CMK (cell line): ENCODE measurements around the gene PIP5K1B.

Experiments
- DNase-seq: peaks from one replicate; pipeline ENCODE4 v3.0.0-alpha.2; 2010; ENCODE audit warnings: low read depth

The PIP5K1B gene

GRCh38 chr9:68775003-68775730 lies 70.1 kb downstream of the PIP5K1B start:
- DNase-seq: no peak

- no peak for DNase-seq
Measured at GRCh38 chr9:68777070-68777763, 72.2 kb downstream of the PIP5K1B start.

- DNase-seq: no peak
Measured at GRCh38 chr9:68778635-68779034, 73.6 kb downstream of the PIP5K1B start.

GRCh38 chr9:68779558-68780379 lies 74.7 kb downstream of the PIP5K1B start:
- peak; percentile 63 for DNase-seq

GRCh38 chr9:68780380-68780712 lies 75.3 kb downstream of the PIP5K1B start:
- no peak for DNase-seq

GRCh38 chr9:68780720-68781119 lies 75.7 kb downstream of the PIP5K1B start:
- DNase-seq: no peak

DNA sequence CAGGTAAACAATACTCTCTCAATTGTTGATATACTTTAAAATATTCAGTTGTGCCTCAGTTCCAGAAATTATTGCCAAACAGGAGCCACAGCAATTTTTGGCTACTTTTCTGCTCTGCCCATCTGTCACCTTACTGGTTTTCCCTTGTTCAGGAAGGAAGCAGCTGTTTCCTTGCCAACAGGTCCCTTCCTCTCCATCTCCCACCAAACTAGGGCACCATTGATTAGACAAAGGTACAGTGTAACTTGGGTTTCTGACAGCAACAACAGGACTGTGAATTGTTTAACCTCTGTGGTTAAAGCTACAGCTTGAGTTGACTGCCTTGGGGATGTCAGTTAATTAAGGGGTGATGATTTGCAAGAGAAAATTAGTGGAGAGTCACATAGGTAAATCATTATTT lies 76.9 kb downstream of the PIP5K1B start:
- DNase-seq: no peak

DNA sequence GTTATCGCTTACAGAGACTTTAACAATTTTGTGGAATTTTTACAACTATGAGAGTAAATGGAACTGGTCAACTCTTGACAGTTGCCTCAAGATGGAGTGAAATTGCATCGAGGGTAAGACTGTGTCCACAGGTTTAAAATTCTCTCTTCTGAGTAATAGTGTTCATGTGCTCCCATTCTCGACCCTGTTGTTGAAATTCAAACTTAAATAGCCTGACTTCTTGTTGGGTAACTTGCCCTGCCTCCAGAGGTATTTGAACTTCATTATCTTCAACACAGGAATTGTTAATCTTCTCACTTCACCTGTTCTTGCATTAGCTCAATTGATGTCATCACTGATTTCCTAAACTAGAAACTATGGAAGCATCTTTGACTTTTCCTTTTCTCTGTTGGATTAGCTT lies 77.5 kb downstream of the PIP5K1B start:
- no peak for DNase-seq

GRCh38 chr9:68785965-68786364 lies 80.9 kb downstream of the PIP5K1B start:
- DNase-seq: no peak

DNA sequence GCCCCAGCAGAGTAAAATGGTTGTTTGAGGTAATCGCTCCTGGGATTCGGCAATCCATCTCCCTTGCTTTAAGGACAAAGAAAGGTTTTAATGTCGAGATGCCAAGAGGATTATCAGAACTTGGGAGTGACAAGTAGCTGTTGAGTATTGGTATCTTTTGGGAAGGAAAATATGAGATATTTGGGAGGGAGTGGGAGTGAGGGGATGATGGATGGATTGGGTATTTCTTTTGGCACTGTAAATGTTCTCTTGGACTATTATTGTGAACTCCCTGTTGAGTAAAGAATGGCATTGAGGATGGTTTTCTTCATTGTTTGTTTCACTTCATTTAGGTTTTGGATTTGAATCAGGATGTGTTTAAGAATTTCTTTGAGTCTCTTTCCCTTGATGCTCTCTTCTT lies 86.1 kb downstream of the PIP5K1B start:
- no peak for DNase-seq

DNA sequence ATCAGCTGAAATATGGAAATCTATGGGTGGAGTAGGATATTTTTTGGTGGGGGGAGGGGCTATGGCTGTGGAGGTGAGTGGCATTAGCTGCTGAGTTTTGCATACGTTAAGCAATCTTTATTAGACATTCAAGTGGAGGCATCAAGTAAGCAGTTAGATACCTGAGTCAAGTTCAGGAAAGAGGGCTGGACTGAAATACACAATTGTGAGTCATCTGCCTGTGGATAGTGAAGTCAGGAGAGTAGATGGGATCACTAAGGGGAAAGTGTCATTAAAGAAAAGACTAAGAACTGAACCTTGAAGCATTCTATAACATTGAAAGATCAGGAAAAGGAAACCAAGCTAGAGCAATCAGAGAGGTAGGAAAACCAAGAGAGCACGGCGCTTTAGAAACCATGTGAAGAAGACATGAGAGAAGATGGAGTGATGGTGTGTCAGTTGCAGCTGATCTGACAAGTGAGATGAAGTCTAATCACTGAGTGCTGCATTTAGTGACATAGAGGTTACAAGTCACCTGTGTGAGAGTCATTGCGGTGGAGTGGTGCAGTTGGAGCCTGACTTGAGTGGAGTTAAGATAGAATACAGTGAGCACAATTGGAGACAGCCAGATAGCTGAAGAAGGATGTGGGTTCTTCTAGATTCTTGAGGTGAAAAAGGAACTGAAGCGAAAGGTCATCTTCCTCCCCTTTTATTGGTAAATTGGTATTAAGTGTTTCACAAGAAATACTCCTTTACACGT lies 88.7 kb downstream of the PIP5K1B start:
- DNase-seq: no peak

- no peak for DNase-seq
Measured at GRCh38 chr9:68794898-68795297, 89.9 kb downstream of the PIP5K1B start.

DNA sequence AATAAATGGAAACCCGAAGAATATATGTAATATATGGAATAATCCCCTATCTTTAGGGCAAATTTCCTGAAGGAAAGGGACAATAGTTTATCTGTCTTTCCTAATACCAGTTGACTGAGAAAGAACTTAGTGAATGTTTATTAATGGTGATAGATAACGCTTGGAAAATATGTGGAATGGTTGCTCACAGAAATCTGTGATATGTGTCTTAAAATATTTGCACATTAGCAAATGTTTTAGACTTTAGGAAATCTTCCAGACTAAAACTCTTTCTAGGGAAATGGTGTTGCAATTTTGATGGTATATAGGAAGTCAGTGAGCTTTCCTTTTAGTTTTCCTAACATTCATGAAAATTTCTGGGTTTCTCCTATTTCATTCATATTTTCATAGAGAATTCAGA lies 90.4 kb downstream of the PIP5K1B start:
- no peak for DNase-seq

DNA sequence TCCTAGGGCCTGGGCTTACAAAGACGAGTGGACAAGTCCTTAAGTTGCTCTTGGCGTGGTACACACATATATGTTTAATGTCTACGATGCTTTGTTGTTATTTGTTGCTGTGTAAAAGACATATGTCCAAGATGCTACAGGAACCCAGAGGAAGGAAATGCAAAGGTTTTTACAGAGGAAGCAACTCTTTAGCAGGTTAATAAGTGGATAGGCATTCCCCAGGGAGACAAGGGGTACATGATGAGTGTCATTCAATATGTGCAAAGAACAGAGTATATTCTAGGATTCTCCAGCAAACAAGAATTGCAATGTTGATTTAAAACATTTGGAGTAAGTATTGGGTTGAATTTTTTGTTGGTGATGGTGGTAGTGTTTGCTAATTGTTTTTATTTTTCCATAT lies 92.1 kb downstream of the PIP5K1B start:
- DNase-seq: no peak

DNA sequence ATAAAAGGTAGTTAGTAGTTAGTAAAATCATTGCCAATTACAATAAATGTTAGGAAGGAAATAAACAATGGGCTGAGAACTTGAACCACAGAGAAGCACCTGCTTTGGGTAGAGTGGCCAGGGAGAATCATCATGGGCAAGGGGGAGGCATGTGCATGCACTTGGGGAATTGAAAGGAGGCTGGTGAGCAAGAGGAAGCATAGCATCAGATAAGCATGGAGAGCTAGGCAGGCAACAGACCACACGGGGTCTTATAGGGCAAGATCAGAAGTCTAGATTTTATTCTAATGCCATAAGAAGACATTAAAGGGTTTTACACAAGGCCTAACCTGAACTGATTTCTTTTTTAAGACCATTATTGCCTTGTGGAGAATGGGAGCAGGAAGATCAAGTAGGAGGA lies 93.4 kb downstream of the PIP5K1B start:
- DNase-seq: no peak

GRCh38 chr9:68800836-68801235 lies 95.8 kb downstream of the PIP5K1B start:
- DNase-seq: no peak

- DNase-seq: no peak
Measured at GRCh38 chr9:68802525-68803015, 97.5 kb downstream of the PIP5K1B start.

DNA sequence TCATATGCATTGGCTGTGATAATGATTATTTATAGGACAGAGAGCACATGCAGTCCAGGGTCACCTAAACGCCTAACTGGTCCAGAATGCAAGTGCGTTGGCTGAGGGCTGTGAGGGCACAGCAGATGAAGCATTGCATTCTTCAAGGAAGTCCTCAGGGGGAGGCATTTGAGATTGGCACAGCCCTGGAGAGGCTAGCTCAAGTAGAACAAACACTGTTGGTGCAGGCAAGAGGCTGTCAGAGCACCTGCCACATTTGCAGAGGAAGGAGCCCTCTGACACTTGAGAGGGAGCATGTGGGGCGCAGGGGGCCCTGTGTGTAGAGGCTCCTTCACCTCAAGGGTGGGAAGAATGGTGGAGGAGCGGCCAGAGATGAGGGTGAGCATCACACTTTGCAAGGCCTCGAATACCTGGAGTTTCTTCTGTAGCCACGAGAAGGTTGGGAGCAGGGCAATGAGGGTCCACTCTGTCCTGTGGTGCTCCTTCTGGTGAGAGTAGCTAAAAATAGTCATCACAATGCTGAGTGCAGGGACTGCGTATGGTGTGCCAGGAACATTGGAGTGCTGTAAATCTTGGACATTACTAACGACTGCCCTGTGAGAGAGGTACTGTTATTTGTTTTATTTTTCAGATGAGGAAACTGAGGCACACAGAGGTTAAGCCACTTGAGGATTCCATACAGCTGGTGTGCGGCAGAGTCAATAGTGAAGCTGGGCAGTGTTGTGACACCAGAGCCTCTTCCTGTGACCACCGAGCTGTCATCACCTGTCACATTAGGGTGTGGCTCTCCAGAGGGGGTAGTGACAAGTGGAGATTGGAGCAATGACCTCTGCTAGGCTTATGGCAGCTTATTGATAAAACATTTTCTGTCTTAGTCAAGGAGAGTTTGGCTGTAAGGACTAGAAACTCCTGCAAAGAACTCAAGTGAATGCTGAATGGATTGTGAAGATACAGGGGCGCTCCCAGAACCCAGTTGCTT lies 100.2 kb downstream of the PIP5K1B start:
- no peak for DNase-seq

DNA sequence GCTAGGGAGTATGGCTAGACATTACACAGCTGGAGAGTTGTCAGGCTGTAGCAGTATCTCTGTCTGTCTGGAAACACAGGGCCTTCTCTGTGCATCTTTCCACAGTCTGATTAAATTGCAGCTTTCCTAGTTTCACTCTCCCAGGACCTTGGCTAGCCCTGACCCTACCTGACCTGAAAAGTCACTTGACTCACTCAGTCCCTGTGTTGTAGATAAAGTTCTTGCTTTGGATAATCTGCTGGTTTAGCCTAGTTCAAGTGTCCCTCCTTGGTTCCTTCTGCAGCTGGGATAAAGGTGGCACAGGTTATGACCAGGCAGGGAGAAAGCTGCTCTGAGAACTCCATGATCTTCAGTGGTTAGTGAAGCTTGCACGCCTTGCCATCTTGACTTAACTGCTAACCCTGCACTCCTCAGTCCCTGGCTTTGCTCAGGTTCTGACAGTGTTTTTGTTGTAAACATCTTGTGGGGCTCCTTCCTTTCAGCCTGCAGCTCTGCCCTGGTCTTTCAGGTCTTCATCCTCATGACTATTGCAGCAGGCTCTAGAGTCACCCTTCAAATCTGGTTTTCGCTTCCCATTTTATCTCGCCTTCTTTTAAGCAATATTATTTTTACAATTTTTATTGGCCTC lies 101.0 kb downstream of the PIP5K1B start:
- DNase-seq: no peak

GRCh38 chr9:68808338-68808890 lies 103.4 kb downstream of the PIP5K1B start:
- no peak for DNase-seq
